ENCODE measurements around the gene TRPM2. TPM values are rescaled to one million over a fixed set of nuclear protein-coding genes. Genes with fewer than 3 reads are reported as not detected.

Gene TRPM2
- total RNA-seq, 2 experiments from 2014 or later, result 2.6 to 3.7 TPM

DNA sequence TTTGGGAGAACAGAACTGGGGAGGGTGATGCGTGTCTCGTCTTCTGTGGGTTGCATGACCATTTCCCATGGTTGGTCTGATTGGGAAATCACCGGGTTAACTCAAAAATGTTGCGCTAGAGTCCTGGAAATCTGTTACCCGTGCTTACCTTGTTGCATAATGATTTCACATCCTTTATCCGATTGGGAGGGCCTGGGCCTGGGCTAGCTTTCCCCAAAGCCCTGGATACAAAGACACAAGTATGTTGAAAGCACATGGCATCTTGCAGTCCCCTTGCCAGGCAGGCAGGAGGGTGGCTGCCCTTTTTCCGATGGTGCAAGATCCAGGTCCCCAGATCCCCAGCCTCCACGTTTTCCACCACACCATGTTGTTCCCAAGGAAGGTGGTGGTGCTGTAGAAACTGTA is 582 bp downstream of the TRPM2 start:
- Mint-ChIP-seq H3K9me3 (no peaks in the 10 kb centered on the region), H3K27ac (peak overlapping the region; percentile 66), H3K4me3 (peak overlapping the region; percentile 58), H3K36me3 (ENCODE audit: low read depth) (no peaks in the 10 kb centered on the region), H3K4me1 (ENCODE audit: low read depth) (peaks cover 50% of the 10 kb centered on the region), H3K27me3 (peaks cover 8% of the 10 kb centered on the region)
- TF ChIP-seq, protein P1, sequence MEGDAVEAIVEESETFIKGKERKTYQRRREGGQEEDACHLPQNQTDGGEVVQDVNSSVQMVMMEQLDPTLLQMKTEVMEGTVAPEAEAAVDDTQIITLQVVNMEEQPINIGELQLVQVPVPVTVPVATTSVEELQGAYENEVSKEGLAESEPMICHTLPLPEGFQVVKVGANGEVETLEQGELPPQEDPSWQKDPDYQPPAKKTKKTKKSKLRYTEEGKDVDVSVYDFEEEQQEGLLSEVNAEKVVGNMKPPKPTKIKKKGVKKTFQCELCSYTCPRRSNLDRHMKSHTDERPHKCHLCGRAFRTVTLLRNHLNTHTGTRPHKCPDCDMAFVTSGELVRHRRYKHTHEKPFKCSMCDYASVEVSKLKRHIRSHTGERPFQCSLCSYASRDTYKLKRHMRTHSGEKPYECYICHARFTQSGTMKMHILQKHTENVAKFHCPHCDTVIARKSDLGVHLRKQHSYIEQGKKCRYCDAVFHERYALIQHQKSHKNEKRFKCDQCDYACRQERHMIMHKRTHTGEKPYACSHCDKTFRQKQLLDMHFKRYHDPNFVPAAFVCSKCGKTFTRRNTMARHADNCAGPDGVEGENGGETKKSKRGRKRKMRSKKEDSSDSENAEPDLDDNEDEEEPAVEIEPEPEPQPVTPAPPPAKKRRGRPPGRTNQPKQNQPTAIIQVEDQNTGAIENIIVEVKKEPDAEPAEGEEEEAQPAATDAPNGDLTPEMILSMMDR (IDR thresholded peaks at IDR 0.05), result no peak
- ATAC-seq, result no peak
- POLR2A ChIA-PET, result interaction anchor here (0.8 to 3.1 kb wide), 3 partner anchors 9 to 14 kb away, joined by 3 to 14 read pairs (median 6); no protein-coding TSS in a partner anchor
- CTCF ChIA-PET, result interaction anchor here (2.4 kb wide), 1 partner anchor 12 kb away, joined by 8 read pairs; no protein-coding TSS in a partner anchor
- intact Hi-C loops (cut with micrococcal nuclease), result no loop called here
- no peak for DNase-seq

DNA sequence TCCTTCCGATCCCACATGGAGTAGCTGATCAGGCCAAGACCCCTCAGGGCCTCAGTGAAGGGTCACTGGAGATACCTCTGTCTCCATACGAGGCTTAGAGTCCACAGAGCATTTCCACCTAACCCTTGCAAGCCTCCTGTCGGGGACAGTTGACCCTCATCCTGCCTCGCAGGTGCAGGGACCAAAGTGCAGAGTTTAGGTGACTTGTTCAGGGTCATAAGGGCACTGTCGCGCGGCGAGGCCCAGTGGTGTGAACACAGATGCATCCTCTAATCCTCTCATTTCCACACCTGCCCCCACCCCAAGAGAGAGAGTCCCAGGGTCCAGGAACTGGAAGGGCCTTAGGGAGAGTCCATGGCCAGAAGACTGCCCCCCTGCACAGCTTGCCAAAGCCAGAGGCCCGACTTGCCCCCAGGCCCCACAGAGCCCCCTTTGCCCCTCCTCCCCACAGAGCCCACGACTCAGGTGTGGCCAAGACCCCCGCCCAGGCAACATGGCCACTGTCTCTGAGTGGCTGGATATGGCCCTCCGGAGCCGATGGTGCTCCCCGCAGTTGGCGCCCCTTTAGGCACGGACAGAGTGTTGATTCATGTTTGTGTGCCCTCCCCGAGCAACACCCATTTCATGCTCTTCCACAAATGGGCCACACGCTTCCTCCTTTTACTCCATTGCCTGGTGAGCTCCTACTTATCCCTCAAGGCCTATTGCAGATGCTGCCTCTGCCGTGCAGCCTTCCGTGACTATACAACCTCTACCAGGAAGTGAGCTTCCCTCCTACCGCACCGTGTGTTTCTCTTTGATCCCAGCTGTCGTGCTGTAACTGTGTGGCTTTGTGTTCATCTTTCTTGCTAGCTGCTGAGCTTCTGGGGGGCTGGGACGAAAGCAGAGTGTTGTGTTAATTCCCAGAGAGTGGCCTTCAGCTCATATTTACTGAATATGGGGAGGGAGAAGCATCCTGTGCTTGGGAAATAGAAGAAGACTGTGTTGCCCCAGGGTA is 1.7 kb downstream of the TRPM2 start:
- peaks cover 5% of the 10 kb centered on the region for H3K27me3 Mint-ChIP-seq
- H3K27ac Mint-ChIP-seq, result peak overlapping the region; percentile 66
- DNase-seq (peak; percentile 61), ATAC-seq (peak; percentile 51)
- ChIA-PET POLR2A (interaction anchor here (0.8 to 3.1 kb wide), 4 partner anchors 8 to 57 kb away, joined by 3 to 14 read pairs (median 4); no protein-coding TSS in a partner anchor), CTCF (interaction anchor here (1.1 to 1.4 kb wide), 2 partner anchors 57 to 130 kb away, joined by 3 read pairs; no protein-coding TSS in a partner anchor)
- peaks cover 50% of the 10 kb centered on the region for H3K4me1 Mint-ChIP-seq (ENCODE audit: low read depth)
- no peaks in the 10 kb centered on the region for H3K36me3 Mint-ChIP-seq (ENCODE audit: low read depth)
- intact Hi-C loops (cut with micrococcal nuclease), result no loop called here
- H3K9me3 Mint-ChIP-seq, result no peaks in the 10 kb centered on the region
- peak overlapping the region; percentile 58 for H3K4me3 Mint-ChIP-seq
- TF ChIP-seq, protein P1 (IDR thresholded peaks at IDR 0.05), result no peak

DNA sequence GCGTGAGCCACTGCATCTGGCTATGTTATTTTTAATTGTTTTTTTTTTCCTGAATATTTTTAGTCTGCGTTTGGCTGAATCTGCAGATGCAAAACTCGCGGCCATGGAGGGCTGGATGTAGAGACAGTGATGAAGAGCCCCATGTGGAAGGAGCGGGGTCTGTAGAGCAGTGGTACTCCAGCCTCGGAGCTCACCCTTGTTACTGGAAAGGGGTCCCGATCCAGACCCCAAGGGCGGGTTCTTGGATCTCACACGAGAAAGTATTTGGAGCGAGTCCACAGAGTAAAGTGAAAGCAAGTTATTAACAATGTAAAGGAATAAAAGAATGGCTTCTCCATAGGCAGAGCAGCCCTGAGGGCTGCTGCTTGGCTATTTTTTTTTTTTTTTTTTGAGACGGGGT is 2.7 kb downstream of the TRPM2 start:
- POLR2A ChIA-PET, result no interaction called here
- DNase-seq, result no peak
- peaks cover 50% of the 10 kb centered on the region for H3K4me1 Mint-ChIP-seq (ENCODE audit: low read depth)
- peaks cover 2% of the 10 kb centered on the region for H3K27me3 Mint-ChIP-seq
- H3K9me3 Mint-ChIP-seq, result no peaks in the 10 kb centered on the region
- no peak for ATAC-seq
- H3K27ac Mint-ChIP-seq, result no peak overlapping the region
- H3K36me3 Mint-ChIP-seq (ENCODE audit: low read depth), result no peaks in the 10 kb centered on the region
- intact Hi-C loops (cut with micrococcal nuclease), result no loop called here
- TF ChIP-seq, protein P1 (IDR thresholded peaks at IDR 0.05), result no peak
- no peak overlapping the region for H3K4me3 Mint-ChIP-seq
- CTCF ChIA-PET, result interaction anchor here (1.1 to 1.4 kb wide), 2 partner anchors 58 to 129 kb away, joined by 3 read pairs; no protein-coding TSS in a partner anchor

DNA sequence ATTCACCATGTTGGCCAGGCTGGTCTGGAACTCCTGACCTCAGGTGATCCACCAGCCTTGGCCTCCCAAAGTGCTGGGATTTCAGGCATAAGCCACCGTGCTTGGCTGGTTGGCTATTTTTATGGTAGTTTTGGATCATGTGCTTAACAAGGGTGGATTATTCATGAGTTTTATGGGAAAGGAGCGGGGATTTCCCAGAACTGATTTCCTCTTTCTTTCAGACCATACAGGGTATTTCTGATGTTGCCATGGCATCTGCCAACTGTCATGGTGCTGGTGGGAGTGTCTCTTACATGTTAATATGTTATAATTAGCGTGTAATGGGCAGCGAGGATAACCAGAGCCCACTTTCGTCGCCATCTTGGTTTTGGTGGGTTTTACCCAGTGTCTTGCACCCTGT is 3.2 kb downstream of the TRPM2 start:
- no peaks in the 10 kb centered on the region for H3K27me3 Mint-ChIP-seq
- H3K36me3 Mint-ChIP-seq (ENCODE audit: low read depth), result no peaks in the 10 kb centered on the region
- intact Hi-C loops (cut with micrococcal nuclease), result no loop called here
- POLR2A ChIA-PET, result no interaction called here
- DNase-seq (peak; percentile 46), ATAC-seq (no peak)
- peak overlapping the region; percentile 46 for H3K27ac Mint-ChIP-seq
- no peaks in the 10 kb centered on the region for H3K9me3 Mint-ChIP-seq
- CTCF ChIA-PET, result no interaction called here
- no peak overlapping the region for H3K4me3 Mint-ChIP-seq
- H3K4me1 Mint-ChIP-seq (ENCODE audit: low read depth), result peaks cover 48% of the 10 kb centered on the region
- TF ChIP-seq, protein P1 (IDR thresholded peaks at IDR 0.05), result no peak
